Endothelial cell of umbilical vein (primary cell): ENCODE measurements around the gene ZNF680. TPM values are rescaled to one million over a fixed set of nuclear protein-coding genes. Genes with fewer than 3 reads are reported as not detected.

Source experiments
- BruUV-seq: library from RNA; stranded (reverse); fragments of 400-500 nt; replicated peaks from 2 replicates; lab custom pipeline; 2021; lab: Mats Ljungman, UMichigan
- CTCF ChIA-PET: fragments of 300-600, 350-600 bp; sonication (Branson Sonifier 250); formaldehyde crosslinking; loops from one replicate; lab custom pipeline; 2021; ENCODE audit warnings: antibody characterized with exemption, inconsistent platforms; lab: Charles Lee
- POLR2A ChIA-PET: fragments of 300-600, 350-600 bp; sonication (Branson Sonifier 250); formaldehyde crosslinking; loops from one replicate; lab custom pipeline; 2021; ENCODE audit warnings: antibody characterized with exemption, inconsistent platforms; lab: Charles Lee
- DNase-seq: peaks from one replicate; pipeline ENCODE4 v3.0.0-alpha.2; 2011; ENCODE audit warnings: low read depth, low spot score
- FAIRE-seq: peaks from 2 replicates; lab custom pipeline; 2011; peaks lifted over from hg19 to GRCh38; lab: Jason Lieb, UNC
- H2AFZ ChIP-seq: 2 replicates; pipeline ENCODE4 v1.6.0; 2012; ENCODE audit warnings: low read depth, low read length, control low read depth, inconsistent platforms
- H3K27ac ChIP-seq: 2 replicates; pipeline ENCODE4 v1.5.1; 2011; ENCODE audit warnings: low read depth, mild to moderate bottlenecking, control low read depth, low read length, moderate library complexity; ENCODE audit not compliant: insufficient read depth
- H3K27me3 ChIP-seq, 2 experiments: 2 replicates each; pipeline versions ENCODE4 v1.6.0 to v1.6.1; 2011; ENCODE audit warnings: low read length in 2 of 2, mixed read lengths in 1 of 2; ENCODE audit not compliant: control insufficient read depth in 2 of 2, insufficient read depth in 2 of 2
- H3K36me3 ChIP-seq, 2 experiments: 2 replicates in 1 of 2; 3 replicates in 1 of 2; pipeline ENCODE4 v1.5.1; 2011; ENCODE audit warnings: low read length in 2 of 2, mild to moderate bottlenecking in 1 of 2, moderate library complexity in 1 of 2; ENCODE audit not compliant: control insufficient read depth in 2 of 2, insufficient read depth in 2 of 2; ENCODE audit errors: extremely low read depth in 1 of 2
- H3K4me1 ChIP-seq: 3 replicates; pipeline ENCODE4 v1.5.1; 2011; ENCODE audit warnings: mild to moderate bottlenecking, low read length; ENCODE audit not compliant: control insufficient read depth, insufficient read depth; ENCODE audit errors: extremely low read depth
- H3K4me2 ChIP-seq: 2 replicates; pipeline ENCODE4 v1.6.1; 2011; ENCODE audit warnings: low read length, control low read depth, mixed read lengths; ENCODE audit not compliant: insufficient read depth
- H3K4me3 ChIP-seq, 3 experiments: fragments of 200-600 bp in 1 of 3; sonication (generic), shearing (Covaris generic) in 1 of 3; replicated peaks in 1 of 3; 2 replicates each; pipeline ENCODE4 v1.5.1; 2011 to 2016; ENCODE audit warnings: control low read depth in 3 of 3, low read length in 3 of 3, mild to moderate bottlenecking in 2 of 3, inconsistent platforms in 1 of 3, low read depth in 1 of 3, moderate library complexity in 1 of 3; ENCODE audit not compliant: insufficient read depth in 1 of 3
- H3K79me2 ChIP-seq: 2 replicates; pipeline ENCODE4 v1.6.0; 2012; ENCODE audit warnings: low read length, inconsistent platforms; ENCODE audit not compliant: control insufficient read depth, insufficient read depth
- H3K9ac ChIP-seq: replicated peaks from 2 replicates; pipeline ENCODE3; 2011; ENCODE audit warnings: low read length, control low read depth; ENCODE audit not compliant: insufficient read depth; ENCODE audit errors: extremely low read depth
- H3K9me1 ChIP-seq: replicated peaks from 3 replicates; pipeline ENCODE4 v1.6.0; 2011; ENCODE audit warnings: mild to moderate bottlenecking, low read length; ENCODE audit not compliant: control insufficient read depth, insufficient read depth; ENCODE audit errors: extremely low read depth
- H3K9me3 ChIP-seq: replicated peaks from 2 replicates; pipeline ENCODE4 v1.5.1; 2012; ENCODE audit warnings: low read length, inconsistent platforms; ENCODE audit not compliant: control insufficient read depth, insufficient read depth
- H4K20me1 ChIP-seq: replicated peaks from 2 replicates; pipeline ENCODE3; 2011; ENCODE audit warnings: mild to moderate bottlenecking, low read length; ENCODE audit not compliant: control insufficient read depth, insufficient read depth; ENCODE audit errors: extremely low read depth
- EZH2 ChIP-seq: IDR thresholded peaks from 2 replicates; pipeline ENCODE4 v1.6.1; 2012; ENCODE audit warnings: borderline replicate concordance, low read depth, mild to moderate bottlenecking, moderate library complexity, low read length, inconsistent platforms; ENCODE audit not compliant: severe bottlenecking
- FOS ChIP-seq: IDR thresholded peaks from 2 replicates; pipeline ENCODE4 v1.6.1; 2011; ENCODE audit warnings: mild to moderate bottlenecking, low read length, moderate library complexity, borderline replicate concordance; ENCODE audit not compliant: insufficient read depth
- GATA2 ChIP-seq: IDR thresholded peaks from 2 replicates; pipeline ENCODE4 v1.7.0; 2011; ENCODE audit warnings: low read depth, mild to moderate bottlenecking, moderate library complexity, mixed read lengths, low read length; ENCODE audit not compliant: insufficient read length, insufficient read depth
- JUN ChIP-seq: IDR thresholded peaks from 2 replicates; pipeline ENCODE4 v1.6.1; 2011; ENCODE audit warnings: borderline replicate concordance, low read depth; ENCODE audit not compliant: insufficient read length, insufficient read depth
- MYC ChIP-seq: IDR thresholded peaks from one replicate; pipeline ENCODE4 v1.6.1; 2011; ENCODE audit warnings: mild to moderate bottlenecking, low read depth, low read length
- POLR2A ChIP-seq: IDR thresholded peaks from 2 replicates; pipeline ENCODE4 v1.6.1; 2012; ENCODE audit warnings: low read depth, mild to moderate bottlenecking, control low read depth, low read length
- POLR2AphosphoS5 ChIP-seq: IDR thresholded peaks from 2 replicates; pipeline ENCODE4 v1.6.1; 2012; ENCODE audit warnings: low read depth, mild to moderate bottlenecking, control low read depth, low read length, moderate library complexity; ENCODE audit not compliant: insufficient read depth
- dilution Hi-C: fragments of 300-500 bp; cut with MboI; formaldehyde crosslinking; loops from one replicate; pipeline ENCODE4 v1.15.0; 2019; ENCODE audit warnings: low sequenced_read_pairs; ENCODE audit not compliant: extremely low pct_ligation_motif_present
- intact Hi-C: fragments of 100-400 bp; cut with micrococcal nuclease; formaldehyde crosslinking; loops from one replicate; pipeline ENCODE4 v1.10.0; 2022
- polyA plus RNA-seq, 4 experiments: library from polyadenylated mRNA; depleted of rRNA in 3 of 4; stranded (reverse) in 3 of 4; unstranded in 1 of 4; fragments of >200 nt; gene quantifications; 2 replicates each; pipeline versions ENCODE4 v1.2.1 to v1.2.3, GENCODE V29; 2011 to 2012; ENCODE audit warnings: missing spikeins in 1 of 4
- total RNA-seq: library from RNA; stranded (reverse); gene quantifications from 2 replicates; pipeline ENCODE4 v1.2.3, GENCODE V29; 2021
- TF ChIP-seq, protein P1 (sequence below), 2 donors: IDR thresholded peaks; 1 replicate in 1 of 2; 2 replicates in 1 of 2; pipeline ENCODE4 v1.5.1; 2011; ENCODE audit warnings: low read length in 2 of 2, mild to moderate bottlenecking in 2 of 2, moderate library complexity in 2 of 2, control low read depth in 1 of 2, inconsistent platforms in 1 of 2, low read depth in 1 of 2; ENCODE audit not compliant: insufficient read depth in 1 of 2; ENCODE audit errors: extremely low read depth in 1 of 2
- TF ChIP-seq, protein P2 (sequence below): IDR thresholded peaks from 2 replicates; pipeline ENCODE4 v1.6.1; 2011; ENCODE audit not compliant: insufficient read depth, insufficient read length

Gene ZNF680
- total and polyA plus RNA-seq, 2 donors (not counting 3 experiments of a cell fraction or from before 2014, with no cell fraction given), result 1.0 to 10.8 TPM

DNA sequence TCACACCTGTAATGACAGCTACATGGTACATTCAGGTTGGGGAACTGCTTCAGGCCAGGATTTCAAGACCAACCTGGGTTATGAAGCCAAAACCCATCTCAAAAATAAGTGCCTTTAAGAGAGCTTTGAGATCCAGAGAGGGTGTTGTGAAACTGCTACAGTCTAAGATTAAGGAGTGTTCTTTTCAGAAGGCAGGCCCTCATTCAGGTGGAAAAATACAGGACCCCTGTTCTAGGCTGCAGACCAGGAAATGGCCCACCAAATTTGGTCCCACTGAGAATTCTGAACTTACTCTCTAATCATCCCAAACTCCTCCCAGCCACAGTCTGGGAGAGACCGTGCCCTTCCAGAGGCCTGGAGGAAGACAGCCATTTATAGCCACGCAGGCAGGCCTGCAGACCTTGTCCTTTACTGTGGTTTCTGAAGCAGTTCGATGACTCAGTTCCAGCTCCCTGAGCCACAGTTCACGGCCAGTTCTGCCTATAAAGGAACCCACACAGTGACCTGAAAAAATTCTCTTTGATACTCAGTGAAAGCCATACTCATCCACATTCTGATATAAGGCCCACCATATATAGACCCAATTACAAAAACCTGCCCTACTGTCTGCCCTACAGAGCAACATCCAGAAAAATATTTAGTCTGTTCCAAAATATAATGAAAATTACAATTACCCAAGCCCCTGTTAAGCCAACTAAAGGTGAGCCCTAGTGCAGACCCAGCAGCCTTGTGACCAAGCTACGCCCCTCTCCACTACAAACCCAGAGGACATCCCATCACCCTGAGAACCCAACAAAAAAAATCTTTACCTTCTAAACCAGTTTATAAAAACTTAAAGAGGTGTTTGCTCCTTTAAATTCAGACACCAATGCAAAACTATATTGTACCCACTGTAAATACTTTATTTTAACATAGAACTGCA, 21.2 kb downstream of the ZNF680 start:
- DNase-seq (no peak), FAIRE-seq (no peak)
- Histone ChIP-seq H3K4me3 (no peak overlapping the region), H3K9ac (no peak overlapping the region), H3K27ac (no peak overlapping the region), H3K27me3 (no peaks in the 10 kb centered on the region), H2AFZ (no peak overlapping the region), H3K9me1 (no peaks in the 10 kb centered on the region), H3K36me3 (peaks cover 0 to 5% of the 10 kb centered on the region in 2 experiments), H3K4me2 (no peak overlapping the region), H3K4me1 (no peaks in the 10 kb centered on the region), H3K9me3 (no peaks in the 10 kb centered on the region), H3K79me2 (peaks cover 5% of the 10 kb centered on the region), H4K20me1 (no peaks in the 10 kb centered on the region)
- dilution Hi-C loops, result no loop called here
- TF ChIP-seq JUN, result no peak
- no peak for TF ChIP-seq MYC
- ChIA-PET POLR2A (no interaction called here), CTCF (no interaction called here)
- no TSS peak for BruUV-seq
- intact Hi-C loops, result no loop called here

- no peaks in the 10 kb centered on the region for H3K27me3 ChIP-seq
- no peak for TF ChIP-seq EZH2
- TF ChIP-seq, protein P1, sequence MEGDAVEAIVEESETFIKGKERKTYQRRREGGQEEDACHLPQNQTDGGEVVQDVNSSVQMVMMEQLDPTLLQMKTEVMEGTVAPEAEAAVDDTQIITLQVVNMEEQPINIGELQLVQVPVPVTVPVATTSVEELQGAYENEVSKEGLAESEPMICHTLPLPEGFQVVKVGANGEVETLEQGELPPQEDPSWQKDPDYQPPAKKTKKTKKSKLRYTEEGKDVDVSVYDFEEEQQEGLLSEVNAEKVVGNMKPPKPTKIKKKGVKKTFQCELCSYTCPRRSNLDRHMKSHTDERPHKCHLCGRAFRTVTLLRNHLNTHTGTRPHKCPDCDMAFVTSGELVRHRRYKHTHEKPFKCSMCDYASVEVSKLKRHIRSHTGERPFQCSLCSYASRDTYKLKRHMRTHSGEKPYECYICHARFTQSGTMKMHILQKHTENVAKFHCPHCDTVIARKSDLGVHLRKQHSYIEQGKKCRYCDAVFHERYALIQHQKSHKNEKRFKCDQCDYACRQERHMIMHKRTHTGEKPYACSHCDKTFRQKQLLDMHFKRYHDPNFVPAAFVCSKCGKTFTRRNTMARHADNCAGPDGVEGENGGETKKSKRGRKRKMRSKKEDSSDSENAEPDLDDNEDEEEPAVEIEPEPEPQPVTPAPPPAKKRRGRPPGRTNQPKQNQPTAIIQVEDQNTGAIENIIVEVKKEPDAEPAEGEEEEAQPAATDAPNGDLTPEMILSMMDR (IDR thresholded peaks at IDR 0.05; ENCODE audit: extremely low read depth in 1 of 2, insufficient read depth in 1 of 2, low read depth in 1 of 2, low read length in 2 of 2), result no peak
- TF ChIP-seq FOS, result no peak
- no peak for TF ChIP-seq GATA2
- TF ChIP-seq POLR2A, result no peak
- TF ChIP-seq JUN, result no peak
- no peak for TF ChIP-seq MYC
- no peak for TF ChIP-seq POLR2AphosphoS5
- TF ChIP-seq, protein P2, sequence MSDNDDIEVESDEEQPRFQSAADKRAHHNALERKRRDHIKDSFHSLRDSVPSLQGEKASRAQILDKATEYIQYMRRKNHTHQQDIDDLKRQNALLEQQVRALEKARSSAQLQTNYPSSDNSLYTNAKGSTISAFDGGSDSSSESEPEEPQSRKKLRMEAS, result no peak
- DNase-seq (no peak), FAIRE-seq (no peak)
- no peak overlapping the region for H2AFZ ChIP-seq
- H3K9me3 ChIP-seq, result no peaks in the 10 kb centered on the region
- no peaks in the 10 kb centered on the region for H3K9me1 ChIP-seq
- BruUV-seq, result no TSS peak
- ChIA-PET CTCF (no interaction called here), POLR2A (no interaction called here)
- H4K20me1 ChIP-seq, result no peaks in the 10 kb centered on the region
- intact Hi-C loops (no loop called here), dilution Hi-C loops (no loop called here)
- no peaks in the 10 kb centered on the region for H3K4me1 ChIP-seq
- H3K4me3 ChIP-seq, result no peak overlapping the region
- no peaks in the 10 kb centered on the region for H3K36me3 ChIP-seq
- H3K27ac ChIP-seq, result no peak overlapping the region
- H3K79me2 ChIP-seq, result peaks cover 20% of the 10 kb centered on the region
- no peak overlapping the region for H3K4me2 ChIP-seq
- no peak overlapping the region for H3K9ac ChIP-seq
Measured at GRCh38 chr7:64533756-64534155, 29.1 kb downstream of the ZNF680 start.
